Upper lobe of right lung (tissue), 1 donor: ENCODE results near the gene UBL4A. TPM values are rescaled to one million over a fixed set of nuclear protein-coding genes. Genes with fewer than 3 reads are reported as not detected.

Experiments
- ATAC-seq: fragments of 200-7000 bp; cut with Tn5 transposase; one replicate; pipeline ENCODE4 v1.9.1; 2020; ENCODE audit warnings: mild to moderate bottlenecking, moderate library complexity
- DNase-seq: peaks from one replicate; pipeline ENCODE4 v3.0.0-alpha.2; 2020
- H3K27ac ChIP-seq: fragments of 200-600 bp; one replicate; pipeline ENCODE4 v1.8.0; 2022
- H3K27me3 ChIP-seq: fragments of 200-600 bp; one replicate; pipeline ENCODE4 v1.8.0; 2022; ENCODE audit warnings: mild to moderate bottlenecking
- H3K36me3 ChIP-seq: fragments of 200-600 bp; one replicate; pipeline ENCODE4 v1.8.0; 2022
- H3K4me1 ChIP-seq: fragments of 200-600 bp; one replicate; pipeline ENCODE4 v1.8.0; 2022
- H3K4me3 ChIP-seq: fragments of 200-600 bp; one replicate; pipeline ENCODE4 v1.8.0; 2022; ENCODE audit warnings: mild to moderate bottlenecking
- H3K9me3 ChIP-seq: fragments of 200-600 bp; one replicate; pipeline ENCODE4 v1.8.0; 2022
- CTCF ChIP-seq: fragments of 200-600 bp; IDR thresholded peaks from one replicate; pipeline ENCODE4 v1.8.0; 2022; ENCODE audit warnings: antibody characterized with exemption
- intact Hi-C: fragments of 100-400 bp; cut with DNase I; formaldehyde crosslinking; loops from one replicate; pipeline ENCODE4 v1.11.0; 2022
- total RNA-seq: library from RNA; stranded (reverse); fragmentation: NEBNext Ultra II Directional; extraction: Animal tissue kit (Norgen Biotek cat#: 25700); gene quantifications from one replicate; pipeline ENCODE4 v1.2.1, GENCODE V29; 2021
- donor health status: DM: no; HTN: yes; CAD: no; lungs with severe emphysema.

Gene UBL4A
- total RNA-seq, 1 donor from 2014 or later: 33.8 TPM

DNA sequence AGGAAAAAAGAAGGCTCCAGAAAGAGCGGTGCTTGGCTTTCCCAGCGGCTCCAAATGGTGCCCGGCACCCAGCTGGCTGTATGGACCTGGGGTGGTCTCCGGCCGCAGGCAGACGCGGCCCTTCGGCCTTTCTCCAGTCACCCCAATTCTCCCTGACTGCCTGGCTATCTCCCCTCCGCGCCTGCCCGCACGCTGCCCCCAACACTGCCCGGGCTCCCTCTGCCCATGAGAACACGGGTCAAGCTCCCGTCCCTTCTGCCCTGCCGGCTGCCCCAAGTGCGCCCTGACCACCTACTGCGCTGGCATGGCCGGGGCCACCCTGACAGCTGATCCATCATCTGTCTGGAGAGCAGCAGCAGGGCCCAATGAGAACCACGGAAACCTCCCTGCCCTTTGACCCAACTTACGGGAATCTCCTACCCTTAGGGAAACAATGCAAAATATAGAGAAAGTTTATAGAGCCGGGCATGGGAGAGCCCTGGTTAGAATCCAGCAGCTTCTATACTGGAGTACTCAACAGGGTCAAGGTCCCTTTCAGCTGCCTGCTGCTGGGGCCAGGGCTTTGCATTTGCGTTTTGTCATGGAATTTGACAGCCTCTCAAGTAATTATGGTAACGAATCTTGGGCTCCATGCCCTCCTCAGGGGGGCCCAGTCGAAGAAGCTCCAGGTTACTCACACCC is 30.8 kb upstream of the UBL4A start:
- no peak for TF ChIP-seq CTCF
- ATAC-seq: no peak
- intact Hi-C loops: no loop called here
- no peak for DNase-seq
- no peaks in the 10 kb centered on the region for H3K4me1 ChIP-seq
- no peaks in the 10 kb centered on the region for H3K27me3 ChIP-seq
- H3K27ac ChIP-seq: peak overlapping the region; percentile 94
- H3K36me3 ChIP-seq: no peaks in the 10 kb centered on the region
- H3K4me3 ChIP-seq: peak overlapping the region; percentile 45
- no peaks in the 10 kb centered on the region for H3K9me3 ChIP-seq

DNA sequence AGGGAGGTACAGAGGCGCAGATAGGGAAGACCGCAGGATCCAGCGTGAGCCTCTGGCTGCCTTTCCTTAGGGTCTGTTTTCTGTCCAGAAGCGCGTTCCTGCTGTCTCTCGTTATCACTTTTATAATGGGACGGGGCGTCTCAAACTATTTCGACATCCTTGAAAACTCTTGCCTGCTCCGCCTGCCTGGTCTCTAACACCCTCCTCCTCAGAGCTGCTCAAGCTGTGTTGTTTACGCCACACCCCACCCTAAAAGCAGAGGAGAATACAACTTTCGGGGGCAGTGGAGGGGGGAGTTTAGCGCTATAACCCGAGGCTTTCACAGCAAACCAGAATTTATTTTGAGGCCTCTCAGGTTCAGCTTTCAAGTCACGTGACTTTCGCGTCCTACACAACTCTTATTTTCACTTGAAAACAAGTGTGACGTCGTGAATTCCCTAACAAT is 30.3 kb upstream of the UBL4A start:
- no peaks in the 10 kb centered on the region for H3K36me3 ChIP-seq
- H3K27me3 ChIP-seq: no peaks in the 10 kb centered on the region
- peak overlapping the region; percentile 45 for H3K4me3 ChIP-seq
- H3K4me1 ChIP-seq: no peaks in the 10 kb centered on the region
- intact Hi-C loops: no loop called here
- no peak for TF ChIP-seq CTCF
- peak; percentile 5 for ATAC-seq
- peak overlapping the region; percentile 94 for H3K27ac ChIP-seq
- H3K9me3 ChIP-seq: no peaks in the 10 kb centered on the region
- DNase-seq: no peak

DNA sequence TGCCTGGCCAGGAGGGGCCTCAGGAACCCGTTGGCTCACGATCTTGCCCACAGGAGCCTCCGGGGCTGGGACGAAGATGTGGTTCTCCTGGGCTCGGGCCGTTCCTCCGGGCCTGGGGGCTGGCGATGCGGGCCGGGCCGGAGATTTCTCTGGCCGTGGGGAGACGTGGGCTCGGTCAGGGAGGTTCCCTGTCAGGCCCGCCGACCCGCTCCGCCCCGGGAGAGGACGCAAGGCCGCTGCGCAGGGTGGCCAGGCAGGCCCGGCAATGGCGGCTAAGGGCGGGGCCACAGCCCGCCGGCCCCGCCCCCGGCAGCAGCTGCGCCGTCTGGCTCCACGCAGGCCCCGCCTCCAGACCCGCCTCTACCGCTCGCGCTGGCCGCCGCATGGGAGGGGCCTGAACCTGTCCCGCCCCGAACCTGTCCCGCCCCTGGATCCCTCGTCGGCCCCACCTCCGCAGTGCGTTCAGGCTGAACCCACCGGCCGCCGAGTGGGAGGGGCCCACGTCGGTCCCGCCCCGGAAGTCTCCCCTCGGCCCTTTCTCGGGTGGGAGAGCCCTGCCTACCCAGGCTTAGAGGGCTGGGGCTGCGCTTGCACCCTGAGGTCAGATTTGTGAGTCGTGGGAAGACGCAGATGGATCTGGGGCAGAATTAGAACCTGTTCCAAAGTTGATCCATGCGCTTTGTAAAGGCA is 29.7 kb upstream of the UBL4A start, which contains the start of gene FAM3A:
Gene FAM3A (minus strand): TSS at position 267 of the 690 bp plus-strand sequence. CDS start 460 bp downstream, outside the sequence.
- no peaks in the 10 kb centered on the region for H3K4me1 ChIP-seq
- ATAC-seq: peak; percentile 98
- H3K27me3 ChIP-seq: no peaks in the 10 kb centered on the region
- intact Hi-C loops: no loop called here
- DNase-seq: peak; percentile 96
- peak within 1 kb of the TSS; percentile 94 for H3K27ac ChIP-seq
- H3K36me3 ChIP-seq: no peaks in the 10 kb centered on the region
- peak within 1 kb of the TSS; percentile 64 for H3K4me3 ChIP-seq
- H3K9me3 ChIP-seq: no peaks in the 10 kb centered on the region
- TF ChIP-seq CTCF: no peak

- TF ChIP-seq CTCF: no peak
- Histone ChIP-seq H3K4me3 (peak overlapping the region; percentile 64), H3K27ac (peak overlapping the region; percentile 94), H3K36me3 (no peaks in the 10 kb centered on the region), H3K27me3 (no peaks in the 10 kb centered on the region), H3K4me1 (no peaks in the 10 kb centered on the region), H3K9me3 (no peaks in the 10 kb centered on the region)
- peak; percentile 67 for DNase-seq
- peak; percentile 0 for ATAC-seq
- intact Hi-C loops: no loop called here
Measured at GRCh38 chrX:154515090-154515965, 28.9 kb upstream of the UBL4A start.

DNA sequence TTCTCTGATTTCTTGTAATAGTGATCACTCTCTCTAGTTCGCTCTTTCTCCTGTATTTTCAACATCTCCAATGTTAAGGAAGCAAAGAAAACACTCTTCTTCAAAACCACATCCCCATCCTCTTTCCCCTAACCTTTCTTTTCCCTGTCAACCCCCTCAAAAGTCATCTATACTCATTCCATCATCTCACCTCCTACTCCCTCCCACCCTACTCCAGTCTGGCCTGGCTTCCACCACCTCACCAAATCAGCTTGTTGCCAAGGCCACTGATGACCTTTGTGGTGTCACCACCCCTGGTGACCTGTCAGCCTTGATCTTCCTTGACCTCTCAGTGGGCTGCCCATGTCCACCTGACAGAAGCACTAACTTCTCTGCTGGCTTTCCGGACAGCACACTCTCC is 27.3 kb upstream of the UBL4A start:
- no peak overlapping the region for H3K27ac ChIP-seq
- H3K9me3 ChIP-seq: no peaks in the 10 kb centered on the region
- H3K36me3 ChIP-seq: no peaks in the 10 kb centered on the region
- no peak for ATAC-seq
- intact Hi-C loops: no loop called here
- H3K4me1 ChIP-seq: no peaks in the 10 kb centered on the region
- no peaks in the 10 kb centered on the region for H3K27me3 ChIP-seq
- no peak for TF ChIP-seq CTCF
- H3K4me3 ChIP-seq: no peak overlapping the region
- no peak for DNase-seq
